GM12864 (cell line): ENCODE results near the gene MIEF2.

Experiments
- DNase-seq: peaks from one replicate; pipeline ENCODE4 v3.0.0-alpha.2; 2011; ENCODE audit warnings: low read depth
- H3K4me3 ChIP-seq: 2 replicates; pipeline ENCODE4 v1.5.1; 2011; ENCODE audit warnings: mild to moderate bottlenecking, low read depth, low read length, control low read depth
- TF ChIP-seq, protein P1 (sequence below): IDR thresholded peaks from 2 replicates; pipeline ENCODE4 v1.5.1; 2011; ENCODE audit warnings: low read depth, mild to moderate bottlenecking, moderate library complexity, low read length, control low read depth, inconsistent platforms; ENCODE audit errors: missing control alignments

The MIEF2 gene

DNA sequence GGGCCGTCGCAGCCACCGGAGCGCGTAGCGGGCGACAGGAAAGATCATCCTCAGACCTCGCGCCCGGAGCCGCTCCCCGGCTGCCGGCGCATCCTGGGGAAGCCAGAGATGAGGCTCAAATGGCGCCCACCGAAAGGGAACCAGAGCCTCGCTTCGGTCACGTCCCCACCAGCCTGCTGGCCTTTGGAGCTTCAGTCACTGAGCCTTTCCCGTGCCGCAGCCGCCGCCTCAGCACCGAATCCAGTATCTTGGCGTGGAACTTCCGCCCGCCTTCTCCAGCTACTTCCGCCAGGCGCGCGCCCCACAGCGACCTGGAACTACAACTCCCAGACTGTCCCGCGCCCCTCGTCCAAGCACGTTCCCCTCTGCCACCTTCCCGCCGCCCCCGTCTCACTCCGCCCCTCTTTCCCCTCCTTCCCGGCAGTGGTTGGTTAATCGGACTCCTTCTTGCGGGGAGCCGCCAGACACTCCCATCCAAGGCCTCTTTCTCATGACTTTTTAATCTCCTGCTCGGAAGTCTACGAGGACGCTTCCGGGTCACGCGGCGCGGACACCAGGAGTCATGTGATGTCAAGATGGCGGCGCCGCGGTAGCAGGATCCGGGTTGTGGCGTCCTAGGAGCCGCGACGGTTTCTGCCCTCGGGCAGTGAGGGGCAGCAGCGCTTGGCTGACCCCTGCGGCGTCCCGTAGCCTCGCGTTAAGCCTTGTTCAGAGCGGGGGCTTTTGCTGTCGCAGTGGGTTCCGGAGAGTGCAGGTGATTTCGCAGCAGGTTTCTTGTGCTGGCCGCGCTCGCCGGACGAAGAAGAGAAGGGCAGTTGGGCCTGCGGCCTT is 54.5 kb downstream of the MIEF2 start, which contains the start of the genes SMCR8 and TOP3A:
SMCR8 (plus strand) TSS at position 563 of the 831 bp plus-strand sequence. CDS start 497 bp downstream, outside the sequence.
TOP3A (minus strand) TSS at position 264 of the 831 bp plus-strand sequence; CDS start at position 48, 216 bp downstream.
- DNase-seq = peak; percentile 87
- peak within 1 kb of the TSS; percentile 93 for H3K4me3 ChIP-seq
- TF ChIP-seq, protein P1, sequence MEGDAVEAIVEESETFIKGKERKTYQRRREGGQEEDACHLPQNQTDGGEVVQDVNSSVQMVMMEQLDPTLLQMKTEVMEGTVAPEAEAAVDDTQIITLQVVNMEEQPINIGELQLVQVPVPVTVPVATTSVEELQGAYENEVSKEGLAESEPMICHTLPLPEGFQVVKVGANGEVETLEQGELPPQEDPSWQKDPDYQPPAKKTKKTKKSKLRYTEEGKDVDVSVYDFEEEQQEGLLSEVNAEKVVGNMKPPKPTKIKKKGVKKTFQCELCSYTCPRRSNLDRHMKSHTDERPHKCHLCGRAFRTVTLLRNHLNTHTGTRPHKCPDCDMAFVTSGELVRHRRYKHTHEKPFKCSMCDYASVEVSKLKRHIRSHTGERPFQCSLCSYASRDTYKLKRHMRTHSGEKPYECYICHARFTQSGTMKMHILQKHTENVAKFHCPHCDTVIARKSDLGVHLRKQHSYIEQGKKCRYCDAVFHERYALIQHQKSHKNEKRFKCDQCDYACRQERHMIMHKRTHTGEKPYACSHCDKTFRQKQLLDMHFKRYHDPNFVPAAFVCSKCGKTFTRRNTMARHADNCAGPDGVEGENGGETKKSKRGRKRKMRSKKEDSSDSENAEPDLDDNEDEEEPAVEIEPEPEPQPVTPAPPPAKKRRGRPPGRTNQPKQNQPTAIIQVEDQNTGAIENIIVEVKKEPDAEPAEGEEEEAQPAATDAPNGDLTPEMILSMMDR = no peak

DNA sequence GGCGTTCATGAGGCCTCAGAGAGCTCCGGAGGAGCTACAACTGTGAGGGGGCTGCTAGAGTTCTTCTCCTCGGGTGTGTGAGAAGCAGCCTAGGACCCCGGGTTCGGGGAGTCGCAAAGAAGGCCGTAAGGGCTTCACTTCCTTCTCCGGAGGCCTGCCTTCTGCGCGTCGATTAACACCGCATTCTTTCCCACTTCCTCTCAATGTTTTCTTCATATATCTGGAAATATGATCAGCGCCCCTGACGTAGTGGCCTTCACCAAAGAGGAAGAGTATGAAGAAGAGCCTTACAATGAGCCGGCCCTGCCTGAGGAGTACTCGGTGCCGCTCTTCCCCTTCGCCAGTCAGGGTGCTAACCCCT is 55.1 kb downstream of the MIEF2 start:
- TF ChIP-seq, protein P1 = no peak
- H3K4me3 ChIP-seq = peak overlapping the region; percentile 93
- no peak for DNase-seq

GRCh38 chr17:18315961-18316360 is 55.5 kb downstream of the MIEF2 start:
- H3K4me3 ChIP-seq = peak overlapping the region; percentile 93
- TF ChIP-seq, protein P1 = no peak
- no peak for DNase-seq
